Central memory CD4-positive, alpha-beta T cell (primary cell): Measurements from ENCODE around the gene AP1S2.
"Not testable (repeated sequence)": the region's sequence is repeated elsewhere in the genome, so short reads cannot be mapped to it uniquely, and the experiment has no call there.

Experiments
- DNase-seq: peaks from one replicate; pipeline ENCODE4 v3.0.0; 2022
- total RNA-seq, 3 experiments: gene quantifications; one replicate each; lab custom pipeline; 2026; lab: John Stamatoyannopoulos, UW

The AP1S2 gene
- 25.3 to 69.3 (median 47.4) reads per million in 3 experiments for total RNA-seq

DNA sequence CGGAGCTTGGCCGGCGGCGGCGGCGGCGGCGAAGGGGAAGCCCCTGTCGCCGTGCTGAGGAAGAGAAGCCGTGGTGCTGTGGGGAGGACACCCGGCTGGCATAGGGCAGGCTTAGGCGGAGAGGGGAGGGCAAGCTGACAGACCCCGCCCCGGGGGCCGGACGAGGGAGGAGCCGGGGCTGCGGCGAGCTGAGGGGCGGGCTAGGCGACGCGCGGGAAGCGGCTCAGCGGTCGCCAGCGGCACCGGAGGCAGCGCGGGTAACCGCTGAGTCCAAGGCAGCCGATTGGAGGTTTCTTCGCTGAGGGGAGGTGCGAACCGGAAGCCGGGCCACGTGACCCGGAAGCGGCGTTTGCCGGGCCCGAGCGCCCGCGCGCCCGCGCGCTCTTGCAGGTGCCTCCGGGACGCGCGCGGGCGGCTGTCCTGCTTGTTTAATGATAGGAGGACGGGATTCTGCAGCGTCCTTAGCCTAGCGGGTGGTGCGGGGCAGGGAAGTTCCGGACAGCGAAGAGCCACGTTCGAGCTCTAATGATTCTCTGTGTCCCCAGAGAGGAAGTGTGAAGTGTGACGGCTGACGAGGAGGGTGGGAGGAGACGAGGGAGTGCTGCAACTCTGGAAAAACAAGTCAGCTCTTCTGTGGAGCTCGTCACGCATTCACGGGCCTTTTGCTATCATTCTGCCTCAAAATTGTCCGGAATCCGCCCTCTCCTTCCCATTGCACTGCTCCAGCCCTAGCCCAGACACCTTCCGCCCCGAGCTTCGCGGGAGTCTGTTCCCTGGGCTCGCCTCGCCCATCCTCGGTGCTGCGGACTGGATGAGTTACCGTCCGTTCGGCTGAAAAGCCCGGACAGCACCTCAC, at the start of gene AP1S2:
TSS of gene AP1S2 (minus strand) at position 102 of the 856 bp plus-strand sequence. CDS start 2,289 bp downstream, outside the sequence.
- peak; percentile 99 for DNase-seq

DNA sequence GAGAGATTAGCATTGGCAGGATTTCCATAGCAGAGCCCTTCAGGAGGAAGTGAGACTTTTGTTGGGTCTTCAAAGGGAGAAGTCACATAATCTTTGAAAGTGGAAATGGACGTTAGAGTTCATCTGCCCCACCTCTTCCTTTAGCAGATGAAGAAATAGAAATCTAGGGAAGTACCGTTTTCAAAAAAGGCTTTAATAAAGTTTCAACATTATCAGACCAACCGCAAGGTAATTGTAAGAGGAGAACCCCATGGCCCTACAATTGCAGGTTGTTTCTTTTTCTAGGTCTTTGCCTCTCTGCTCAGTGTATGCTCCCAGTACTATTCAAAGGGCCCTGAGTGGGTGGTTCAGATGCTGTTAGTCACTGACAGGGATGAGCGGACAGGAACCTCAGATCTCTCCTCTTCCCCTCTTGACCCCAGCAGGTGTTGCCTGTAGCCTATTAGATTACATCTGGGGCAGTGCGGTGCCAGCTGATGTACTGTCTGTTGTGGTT, 48.6 kb upstream of the AP1S2 start:
- DNase-seq = no peak

DNA sequence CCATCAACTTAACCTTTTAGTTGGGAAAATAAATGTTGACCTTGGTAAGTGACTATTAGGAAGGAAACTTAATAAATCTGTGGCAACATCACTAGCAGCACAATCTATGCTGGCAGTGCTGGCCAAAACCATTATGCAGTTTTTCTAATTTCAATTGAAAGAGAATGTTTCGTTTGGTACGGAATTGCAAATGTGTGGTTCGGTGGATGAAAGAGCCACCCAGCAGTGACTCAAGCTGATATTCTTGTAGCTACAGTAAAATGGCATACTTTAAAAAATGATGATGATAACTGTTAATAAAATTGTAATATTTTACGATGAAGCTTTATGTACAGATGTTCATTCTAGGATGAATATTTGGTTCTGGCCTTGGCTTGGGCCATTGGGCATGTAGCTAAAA, 40.7 kb upstream of the AP1S2 start:
- no peak for DNase-seq

DNA sequence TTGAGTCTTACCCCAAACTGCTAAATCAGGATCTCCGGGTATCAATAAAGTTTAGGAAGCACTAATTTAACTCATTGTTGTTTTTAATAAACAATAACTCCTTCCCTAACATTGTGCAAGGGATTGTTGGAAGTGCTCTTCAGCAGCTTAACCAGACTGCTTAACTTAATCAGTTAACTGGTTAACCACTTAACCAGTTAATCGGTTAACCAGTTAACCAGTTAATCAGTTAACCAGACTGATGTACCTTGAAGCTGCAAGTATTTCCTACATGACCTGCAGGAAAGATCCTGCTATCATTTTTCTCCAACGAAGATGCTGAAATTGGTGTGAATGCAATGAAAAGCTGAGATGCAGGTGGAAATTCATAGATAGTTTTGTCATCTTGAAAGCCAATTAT, 40.1 kb upstream of the AP1S2 start:
- DNase-seq = no peak

DNA sequence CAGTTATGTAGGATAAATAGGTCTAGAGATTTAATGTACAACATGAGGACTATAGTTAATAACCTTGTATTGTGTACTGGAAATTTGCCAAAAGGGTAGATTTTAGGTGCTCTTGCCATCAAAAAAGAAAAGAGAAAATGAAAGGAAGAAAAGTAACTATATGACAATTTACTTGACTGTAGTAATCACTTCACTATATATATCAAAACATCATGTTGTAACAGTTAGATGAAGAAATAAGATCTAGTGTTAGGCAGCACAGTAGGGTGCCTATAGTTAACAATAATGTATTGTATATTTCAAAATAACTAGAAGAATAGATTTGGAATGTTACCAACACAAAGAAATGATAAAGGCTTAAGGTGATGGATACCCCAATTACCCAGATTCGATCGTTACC, 35.9 kb upstream of the AP1S2 start:
- DNase-seq = no peak

DNA sequence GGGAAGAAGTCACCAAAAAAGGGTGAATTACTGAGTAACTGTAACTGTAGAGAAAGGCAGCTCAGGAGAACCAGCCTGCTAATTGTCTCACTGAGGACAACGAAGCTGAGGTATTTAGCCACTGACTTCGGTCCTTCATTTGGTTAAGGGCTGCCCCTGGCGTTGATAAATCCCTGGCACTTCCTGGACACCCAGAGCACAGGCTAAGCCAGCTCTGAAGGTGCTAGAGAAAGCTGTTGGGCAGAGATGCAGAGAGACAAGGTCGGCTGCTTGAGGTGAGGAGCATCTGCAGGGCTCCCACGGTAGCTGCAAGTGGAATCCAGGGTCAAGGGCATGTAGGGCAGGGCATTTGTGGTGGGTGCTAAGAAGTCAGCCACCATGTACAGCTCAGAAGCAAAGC, 33.4 kb upstream of the AP1S2 start:
- no peak for DNase-seq

DNA sequence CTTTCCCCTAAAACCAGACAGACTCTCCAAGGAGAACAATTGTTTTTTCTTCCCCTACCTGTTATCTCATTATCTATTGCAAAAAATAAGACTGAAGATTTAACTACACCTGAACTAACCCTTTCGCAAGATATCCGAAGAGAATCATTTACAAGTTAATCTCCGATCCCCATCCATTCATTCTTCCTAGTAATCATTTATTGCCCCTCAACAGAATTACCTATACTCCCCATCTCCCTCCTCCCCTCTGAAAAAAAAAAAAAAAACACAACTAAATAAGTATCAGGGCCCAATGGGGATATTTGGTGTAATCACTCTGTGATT, 28.9 kb upstream of the AP1S2 start:
- DNase-seq = no peak

DNA sequence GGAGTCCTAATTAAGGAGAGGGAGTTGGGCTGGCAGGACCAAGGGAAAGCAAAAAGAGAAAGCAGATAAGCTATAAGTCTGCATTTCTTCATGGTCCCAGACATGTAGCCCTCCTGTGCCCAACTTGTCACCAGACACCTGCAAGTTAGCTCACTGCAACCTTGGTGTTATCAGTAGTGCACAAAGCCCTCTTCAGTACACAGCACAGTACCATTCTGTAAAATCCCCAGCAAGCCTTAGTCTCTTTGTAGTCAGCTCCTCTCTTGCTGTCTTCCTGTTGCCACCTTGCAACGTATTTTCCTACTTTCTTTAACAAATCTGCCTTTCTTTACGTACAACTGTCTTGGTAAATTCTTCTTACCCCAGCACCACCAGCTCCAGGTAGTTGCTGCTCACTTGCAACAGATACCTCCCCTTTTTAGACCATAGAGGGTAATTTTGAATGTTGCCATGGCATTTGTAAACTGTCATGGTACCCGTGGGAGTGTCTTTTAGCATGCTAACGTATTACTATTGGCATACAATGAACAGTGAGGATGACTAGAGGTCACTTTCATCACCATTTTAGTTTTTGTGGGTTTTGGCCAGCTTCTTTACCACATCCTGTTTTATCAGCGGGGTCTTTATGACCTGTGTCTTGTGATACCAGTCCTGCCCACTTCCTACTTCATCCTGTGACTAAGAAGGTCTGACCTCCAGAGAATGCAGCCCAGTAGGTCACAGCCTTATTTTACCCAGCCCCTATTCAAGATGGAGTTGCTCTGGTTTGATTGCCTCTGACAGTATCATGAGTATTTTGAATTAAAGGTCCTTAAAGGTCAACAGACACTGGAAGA, 28.3 kb upstream of the AP1S2 start:
- DNase-seq = no peak

DNA sequence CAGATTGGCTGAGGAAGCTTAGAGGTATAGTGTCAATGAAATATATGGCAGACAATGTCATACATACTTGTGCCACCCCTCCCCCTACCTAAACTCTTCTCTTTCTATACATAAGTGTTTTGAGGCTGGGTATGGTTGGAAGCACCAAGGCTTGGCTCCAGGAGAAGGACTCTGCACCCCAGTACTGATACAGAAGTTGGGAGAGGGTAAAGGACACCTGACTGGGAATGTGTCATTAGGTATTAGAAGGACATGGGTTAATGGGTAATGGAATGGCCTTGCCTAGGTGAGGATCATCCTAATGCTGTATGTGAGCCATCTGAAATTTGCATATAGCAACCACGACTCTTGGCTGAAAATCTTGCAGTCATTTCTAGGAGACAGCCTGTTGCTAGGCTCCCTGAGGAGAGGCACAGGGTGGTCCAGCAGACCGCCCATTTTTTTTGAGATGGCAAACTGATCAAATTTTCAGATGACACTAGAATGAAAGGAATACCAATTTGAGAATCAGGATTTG, 26.8 kb upstream of the AP1S2 start:
- no peak for DNase-seq

DNA sequence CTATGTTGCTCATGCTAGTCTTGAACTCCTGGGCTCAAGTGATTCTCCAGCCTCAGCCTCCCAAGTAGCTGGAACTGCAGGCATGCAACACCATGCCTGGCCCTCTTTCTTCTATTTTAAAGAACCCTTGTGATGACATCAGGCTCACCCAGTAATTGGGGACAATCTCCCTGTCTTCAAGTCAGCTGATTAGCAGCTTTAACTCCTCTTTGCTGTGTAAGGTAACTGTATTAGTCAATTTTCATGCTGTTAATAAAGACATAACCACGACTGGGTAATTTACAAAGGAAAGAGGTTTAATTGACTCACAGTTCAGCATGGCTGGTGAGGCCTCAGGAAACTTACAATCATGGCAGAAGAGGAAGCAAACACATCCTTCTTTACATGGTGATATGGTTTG, 23.3 kb upstream of the AP1S2 start:
- not testable (repeated sequence) for DNase-seq

DNA sequence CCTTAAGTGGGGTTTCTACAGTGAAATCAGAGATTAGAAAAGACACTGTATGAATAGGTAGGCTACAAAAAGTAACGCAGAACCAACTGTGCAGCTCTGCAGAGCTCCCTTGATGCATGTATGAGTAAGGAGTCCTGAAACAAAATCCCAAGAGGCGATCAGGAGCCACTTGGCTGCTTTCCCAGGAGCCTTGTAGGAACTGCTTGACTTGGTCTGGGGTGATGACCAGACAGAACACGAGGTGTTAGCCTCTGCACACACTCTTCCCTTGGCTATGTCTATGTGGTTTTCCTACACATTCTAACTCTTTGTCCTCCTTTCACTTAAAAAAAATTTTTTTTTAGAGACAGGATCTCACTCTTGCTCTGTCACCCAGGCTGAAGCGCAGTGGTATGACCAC, 22.8 kb upstream of the AP1S2 start:
- DNase-seq = no peak

DNA sequence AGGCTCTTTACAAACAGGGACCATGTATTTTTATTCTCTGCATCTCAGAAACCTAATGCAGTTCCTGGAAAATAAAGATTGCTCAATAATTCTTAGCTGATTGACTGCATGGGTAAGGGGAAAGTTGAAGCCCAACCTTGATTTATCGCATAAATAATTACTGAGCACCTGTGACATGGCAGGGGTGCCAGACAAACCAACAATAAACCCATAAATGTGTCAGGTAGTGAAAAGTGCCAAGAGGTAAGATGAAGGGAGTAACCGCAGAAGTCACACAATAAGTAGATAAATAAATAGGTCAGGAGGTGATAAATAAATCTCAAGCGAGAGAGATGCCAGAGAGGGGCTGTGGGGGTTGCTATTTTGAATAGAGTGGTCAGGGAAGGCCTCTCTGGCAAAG, 20.1 kb upstream of the AP1S2 start:
- no peak for DNase-seq

DNA sequence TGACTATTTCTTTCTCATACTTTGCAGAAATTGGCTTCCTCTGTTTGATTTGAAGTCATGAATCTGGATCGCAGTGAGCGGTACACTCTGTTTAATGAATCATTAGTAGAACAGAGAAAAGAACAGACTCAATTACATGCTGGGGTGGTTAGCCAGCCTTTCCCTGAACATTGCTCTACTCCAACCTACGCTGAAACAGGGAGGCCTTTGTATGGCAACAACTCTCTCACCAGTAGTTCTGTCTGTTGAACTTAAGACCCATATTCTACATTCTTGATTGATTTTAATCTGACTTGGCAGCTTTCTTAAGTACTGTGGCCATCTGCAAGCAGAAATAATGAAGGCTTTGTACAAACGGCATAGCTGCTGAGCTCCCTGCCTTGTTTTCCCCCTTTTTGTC, 19.0 kb upstream of the AP1S2 start:
- DNase-seq = no peak

DNA sequence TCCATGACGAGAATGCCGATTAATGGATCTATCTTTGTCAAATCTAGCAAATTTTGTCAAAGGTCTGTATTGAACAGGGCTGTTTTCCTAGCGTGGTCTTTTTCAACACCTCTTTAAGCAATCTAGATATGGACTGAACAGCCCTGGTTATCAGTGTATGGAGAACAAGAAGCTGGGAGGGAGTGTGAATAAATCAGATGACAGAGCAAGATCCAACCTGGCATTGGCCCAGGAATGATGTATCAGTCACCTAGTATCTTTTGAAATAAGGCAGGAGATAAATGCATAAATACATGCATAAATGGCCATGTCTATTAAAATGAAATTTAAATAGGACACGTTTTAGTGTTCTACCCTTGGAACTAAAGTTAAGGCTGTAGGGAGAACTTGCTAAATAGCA, 15.7 kb upstream of the AP1S2 start:
- no peak for DNase-seq

DNA sequence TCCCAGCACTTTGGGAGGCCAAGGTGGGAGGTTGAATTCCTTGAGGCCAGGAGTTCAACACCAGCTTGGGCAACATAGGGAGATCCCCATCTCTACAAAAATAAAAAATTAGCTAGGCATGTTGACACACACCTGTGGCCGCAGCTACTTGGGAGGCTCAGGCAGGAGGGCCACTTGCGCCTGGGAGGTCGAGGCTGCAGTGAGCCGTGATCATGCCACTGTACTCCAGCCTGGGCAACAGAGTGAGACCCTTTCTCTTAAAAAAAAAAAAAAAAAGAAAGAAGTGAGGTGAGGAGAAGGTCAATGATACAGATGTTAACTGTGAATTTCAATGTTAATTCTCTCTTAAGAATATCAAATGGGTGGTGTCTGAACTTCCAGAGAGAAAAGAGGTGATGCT, 15.1 kb upstream of the AP1S2 start:
- DNase-seq = no peak

DNA sequence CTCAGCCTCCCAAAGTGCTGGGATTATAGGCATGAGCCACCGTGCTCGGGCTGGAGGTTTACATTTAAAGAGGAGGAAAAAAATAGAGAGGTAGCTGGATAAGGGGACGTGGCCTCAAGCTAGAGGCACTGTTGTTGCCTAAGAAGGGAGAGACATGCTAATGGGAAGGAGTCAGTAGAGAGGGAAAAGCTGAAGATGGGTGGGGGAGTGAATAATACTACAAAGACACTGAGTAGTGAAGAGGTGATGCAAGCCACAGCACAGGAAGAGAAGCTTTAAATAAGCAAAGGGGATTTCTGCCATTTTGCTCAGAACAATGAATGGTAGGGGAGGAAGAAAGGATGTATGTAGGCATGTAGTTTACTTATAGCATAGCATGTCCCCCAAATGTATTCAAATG, 11.5 kb upstream of the AP1S2 start:
- DNase-seq = no peak

DNA sequence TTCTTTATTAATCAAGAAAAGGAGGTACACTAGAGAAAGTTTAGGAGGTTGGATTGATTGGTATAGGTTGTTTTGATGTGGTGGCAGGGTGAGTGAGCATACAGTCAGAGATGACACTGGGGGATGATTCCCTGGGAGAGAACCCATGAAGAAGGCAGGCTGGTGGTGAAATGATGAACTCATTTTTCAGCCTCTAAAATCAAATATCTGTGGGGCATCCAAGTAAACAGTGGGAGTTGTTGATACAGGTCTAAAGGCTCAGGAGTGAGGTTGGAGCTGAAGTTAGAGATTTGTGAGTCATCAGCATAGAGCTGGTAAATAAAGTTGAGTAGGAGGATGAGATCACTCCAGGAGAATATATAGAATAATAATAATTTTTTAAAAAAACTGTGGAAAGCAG, 10.0 kb upstream of the AP1S2 start:
- no peak for DNase-seq

DNA sequence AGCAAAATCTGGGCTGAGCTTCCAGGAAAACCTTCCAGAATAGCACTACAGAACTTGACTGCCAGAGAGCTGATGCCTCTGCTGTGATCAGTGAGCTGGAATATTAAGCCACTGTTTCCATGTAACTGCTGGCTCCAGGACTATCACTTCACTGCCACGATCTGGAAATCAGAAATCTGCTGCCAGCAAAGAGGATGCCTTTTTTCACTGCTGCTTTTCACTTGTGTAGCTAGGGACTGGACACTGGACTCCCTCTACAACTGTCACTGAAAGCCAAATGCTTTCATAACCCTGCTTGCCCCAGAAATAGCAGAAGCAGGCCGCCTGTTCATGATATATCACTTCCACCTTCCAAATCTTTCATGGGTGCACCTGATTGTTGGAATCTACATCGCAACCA, 9.4 kb upstream of the AP1S2 start:
- DNase-seq = no peak

DNA sequence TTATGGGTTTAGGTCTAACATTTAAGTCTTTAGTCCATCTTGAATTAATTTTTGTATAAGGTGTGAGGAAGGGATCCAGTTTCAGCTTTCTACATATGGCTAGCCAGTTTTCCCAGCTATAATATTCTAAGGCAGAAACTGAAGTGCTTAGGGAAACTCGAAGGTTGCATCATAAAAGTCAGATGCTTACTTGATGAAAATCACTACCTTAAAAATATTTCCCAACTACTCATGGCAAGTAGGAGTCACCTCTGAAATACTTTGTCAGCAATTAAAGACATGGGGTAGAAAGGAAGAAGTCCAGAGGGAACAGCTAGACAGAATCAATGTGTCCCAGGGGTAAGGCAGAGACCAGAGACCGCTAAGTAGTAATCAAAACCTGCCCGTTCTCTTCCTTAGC, 6.3 kb upstream of the AP1S2 start:
- no peak for DNase-seq

DNA sequence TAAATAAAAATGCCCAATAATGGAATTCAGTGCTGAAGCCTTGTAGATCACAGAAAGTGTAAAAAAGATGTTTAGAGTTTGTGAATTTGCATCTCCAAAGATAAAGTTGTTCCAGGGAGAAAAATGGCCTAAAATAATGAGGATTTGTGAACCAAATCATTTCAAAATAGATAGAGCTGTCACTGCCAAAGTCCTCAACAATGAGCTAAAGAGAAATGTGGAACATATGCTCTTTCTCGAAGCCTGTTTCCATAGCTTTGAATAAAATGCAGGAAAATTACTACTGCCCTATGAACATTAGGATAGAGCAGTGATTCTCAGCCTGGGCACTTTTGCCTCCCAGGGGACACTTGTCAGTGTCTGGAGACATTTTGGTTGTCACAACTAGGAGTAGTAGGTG, 3.4 kb upstream of the AP1S2 start:
- DNase-seq = no peak

DNA sequence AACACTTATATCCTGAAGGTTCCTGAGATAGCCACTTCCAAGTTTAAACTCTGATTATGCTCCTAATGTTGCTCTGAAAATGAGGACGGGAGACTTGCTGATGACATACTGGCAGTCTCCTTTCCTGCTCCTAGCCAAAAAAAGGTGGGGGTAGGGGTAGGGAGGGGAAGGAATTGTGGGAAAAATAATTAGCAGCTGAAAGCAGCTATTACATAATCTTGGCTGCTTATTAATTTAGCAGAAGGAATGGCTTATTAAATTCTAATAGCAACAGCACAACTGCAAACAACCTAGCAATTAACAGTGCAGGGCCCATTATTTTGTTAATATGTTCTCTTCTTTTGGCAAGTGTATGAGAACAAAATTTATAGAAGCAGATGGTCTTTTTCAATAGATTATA, 2.0 kb upstream of the AP1S2 start:
- DNase-seq = no peak

DNA sequence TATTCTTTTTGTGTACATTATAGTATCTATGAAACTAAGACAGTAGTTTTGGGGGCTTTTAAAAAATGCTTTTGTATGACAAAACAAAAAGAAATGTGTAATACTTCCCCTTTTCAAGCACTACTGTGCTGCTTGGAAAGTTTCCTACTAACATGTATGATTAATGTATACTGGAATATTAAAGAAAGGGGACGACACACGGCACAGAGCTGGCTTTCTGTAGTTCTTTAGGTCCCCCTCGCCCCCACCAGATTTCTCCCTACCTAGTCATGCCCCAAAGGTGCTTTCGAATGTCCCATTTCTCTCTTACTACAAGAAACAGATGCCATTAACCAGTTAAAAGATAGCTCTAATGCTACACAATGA, 1.6 kb upstream of the AP1S2 start:
- no peak for DNase-seq

DNA sequence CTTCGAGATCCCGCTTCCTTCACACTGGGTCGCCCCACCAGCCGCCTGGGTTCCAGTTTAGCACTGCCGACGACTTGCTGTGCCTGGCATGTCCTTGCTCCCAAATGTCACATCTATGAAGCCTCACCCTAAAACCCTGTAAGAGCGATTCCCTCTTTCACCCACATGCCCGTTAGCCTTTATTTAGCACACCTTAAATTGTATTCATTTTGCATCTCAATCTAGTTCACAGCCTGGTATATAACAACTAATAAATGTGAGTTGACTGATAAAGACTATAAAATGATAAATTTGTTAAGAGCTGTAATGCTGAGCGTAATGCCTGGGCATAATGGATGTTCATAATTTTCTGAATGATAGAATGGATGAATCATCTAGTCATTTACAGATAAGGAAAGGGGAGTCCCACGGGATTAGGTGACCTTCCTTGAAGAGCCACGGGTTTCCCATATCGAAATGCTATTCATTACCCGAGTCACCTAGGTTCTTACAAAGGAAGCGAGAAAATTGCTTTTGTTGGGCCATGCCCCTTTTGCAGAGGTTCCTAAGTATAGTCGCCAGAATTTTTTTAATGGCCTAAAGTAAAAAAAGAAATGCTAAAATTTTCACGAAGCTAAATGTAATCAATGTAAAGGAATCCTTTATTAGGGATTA, 1.1 kb upstream of the AP1S2 start:
- no peak for DNase-seq
